ENCODE measurements around the gene SMIM32. TPM values are rescaled to one million over a fixed set of nuclear protein-coding genes. Genes with fewer than 3 reads are reported as not detected.

The SMIM32 gene
- total and polyA plus RNA-seq, 9 of the 15 experiments (the other 6 are each of a cell fraction or from before 2014, with no cell fraction given), result not detected

GRCh38 chr5:136200130-136200529 is 7.2 kb upstream of the SMIM32 start:
- TF ChIP-seq CCAR2 (IDR thresholded peaks at IDR 0.05; ENCODE audit: low read depth, low read length) (no peak), DPF2 (IDR thresholded peaks at IDR 0.05) (no peak), GTF2A2 (tag; IDR thresholded peaks at IDR 0.05) (no peak), NCOA2 (IDR thresholded peaks at IDR 0.05; ENCODE audit: partially characterized antibody in 2 of 2) (no peak)
- Histone ChIP-seq H3K79me2 (ENCODE audit: control insufficient read depth, insufficient read depth, low read length) (no peaks in the 10 kb centered on the region), H3K9ac (ENCODE audit: insufficient read depth in 1 of 2, low read depth in 2 of 2, low read length in 2 of 2) (no peak overlapping the region), H3K4me2 (ENCODE audit: insufficient read depth, low read length) (no peak overlapping the region), H4K20me1 (replicated peaks; ENCODE audit: control insufficient read depth, insufficient read depth, low read length) (peaks cover 9% of the 10 kb centered on the region; the same call in 1 of the 2 replicates), H3K27me3 (ENCODE audit: control insufficient read depth in 2 of 2, insufficient read depth in 2 of 2, low read length in 2 of 2) (peaks cover 2 to 58% of the 10 kb centered on the region in 2 experiments; a peak in 4 of 5 replicates), H3K9me1 (ENCODE audit: control insufficient read depth, insufficient read depth, low read length) (no peaks in the 10 kb centered on the region), H2AFZ (ENCODE audit: low read depth, low read length) (no peak overlapping the region), H3K27ac (ENCODE audit: extremely low read depth, low read depth, low read length) (no peak overlapping the region), H3K4me3 (no peak overlapping the region), H3K36me3 (ENCODE audit: control insufficient read depth, insufficient read depth, low read length) (no peaks in the 10 kb centered on the region), H3K4me1 (replicated peaks in 1 of 2; ENCODE audit: control insufficient read depth in 2 of 2, insufficient read depth in 2 of 2, low read length in 2 of 2) (no peaks in the 10 kb centered on the region), H3K9me3 (replicated peaks; ENCODE audit: control insufficient read depth, insufficient read depth, low read depth, low read length) (no peaks in the 10 kb centered on the region)
- CTCF ChIA-PET (ENCODE audit: low intra/inter-chr PET ratio), result no interaction called here
- intact Hi-C loops (cut with micrococcal nuclease), result no loop called here
- FAIRE-seq (no peak), DNase-seq (ENCODE audit: extremely low read depth in 1 of 4, low spot score in 3 of 4) (no peak), ATAC-seq (no peak)
- no TSS peak for BruUV-seq (replicated peaks)
- WGBS (ENCODE audit: insufficient coverage, low coverage, missing lambda C conversion rate), result 0% methylated on average over 4 of the region's 4 CpGs
- in situ Hi-C loops (cut with MboI), result loop anchor here (10.0 kb wide), 1 partner anchor 245 kb away; the partner anchor contains the start of gene LECT2
- POLR2A ChIA-PET, result no interaction called here

- in situ Hi-C loops (cut with MboI), result no loop called here
- Histone ChIP-seq H3K9me3 (replicated peaks; ENCODE audit: control insufficient read depth, insufficient read depth, low read depth, low read length) (no peaks in the 10 kb centered on the region), H3K36me3 (ENCODE audit: control insufficient read depth, insufficient read depth, low read length) (no peaks in the 10 kb centered on the region), H2AFZ (ENCODE audit: low read depth, low read length) (no peak overlapping the region), H3K9me1 (ENCODE audit: control insufficient read depth, insufficient read depth, low read length) (no peaks in the 10 kb centered on the region), H3K9ac (ENCODE audit: insufficient read depth in 1 of 2, low read depth in 2 of 2, low read length in 2 of 2) (no peak overlapping the region), H3K27ac (ENCODE audit: extremely low read depth, low read depth, low read length) (no peak overlapping the region), H3K4me1 (replicated peaks in 1 of 2; ENCODE audit: control insufficient read depth in 2 of 2, insufficient read depth in 2 of 2, low read length in 2 of 2) (no peaks in the 10 kb centered on the region), H3K27me3 (ENCODE audit: control insufficient read depth in 2 of 2, insufficient read depth in 2 of 2, low read length in 2 of 2) (peaks cover 2 to 65% of the 10 kb centered on the region in 2 experiments), H3K4me3 (no peak overlapping the region), H4K20me1 (replicated peaks; ENCODE audit: control insufficient read depth, insufficient read depth, low read length) (0 out of 2 replicates have a peak, but pooled peaks cover 9% of the 10 kb centered on the region), H3K79me2 (ENCODE audit: control insufficient read depth, insufficient read depth, low read length) (no peaks in the 10 kb centered on the region), H3K4me2 (ENCODE audit: insufficient read depth, low read length) (no peak overlapping the region)
- intact Hi-C loops (cut with micrococcal nuclease), result no loop called here
- BruUV-seq (replicated peaks), result no TSS peak
- TF ChIP-seq C11orf30 (IDR thresholded peaks at IDR 0.05; ENCODE audit: low read depth), result peak; percentile 65
- TF ChIP-seq MAFG (tag; conservative IDR thresholded peaks at IDR 0.05), result peak; percentile 59
- TF ChIP-seq ZNF316 (IDR thresholded peaks at IDR 0.05), result peak; percentile 76
- TF ChIP-seq ZNF644 (tag; IDR thresholded peaks at IDR 0.05; ENCODE audit: low read depth), result no peak
- peak; percentile 15; the same call in 1 of the 2 replicates for TF ChIP-seq MAFF (IDR thresholded peaks at IDR 0.05; ENCODE audit: low read length)
- ChIA-PET CTCF (ENCODE audit: low intra/inter-chr PET ratio) (no interaction called here), POLR2A (no interaction called here)
- WGBS (ENCODE audit: insufficient coverage, low coverage, missing lambda C conversion rate), result 11% methylated on average over 7 of the region's 7 CpGs
- no peak for ATAC-seq
- no peak for FAIRE-seq
- no peak for DNase-seq (ENCODE audit: extremely low read depth in 1 of 4, low spot score in 3 of 4)
These were observed 6.4 kb upstream of the SMIM32 start for GRCh38 chr5:136199408-136199807.

Data from K562 (cell line).